Posterior vena cava (tissue), 2 donors: ENCODE data around the gene PDXDC1. TPM values are rescaled to one million over a fixed set of nuclear protein-coding genes. Genes with fewer than 3 reads are reported as not detected.
"Not testable (repeated sequence)": the region's sequence is repeated elsewhere in the genome, so short reads cannot be mapped to it uniquely, and the experiment has no call there.

ENCODE experiments used
- DNase-seq: peaks from one replicate; pipeline ENCODE4 v3.0.0-alpha.2; 2020; ENCODE audit warnings: low spot score
- intact Hi-C, 2 donors: fragments of 100-400 bp; cut with DNase I; formaldehyde crosslinking; loops; one replicate each; pipeline versions ENCODE4 v1.14.1 to v1.14.2; 2022 to 2023
- microRNA-seq, 2 donors: library from miRNA; unstranded; fragments of <30 nt; microRNA quantifications; one replicate each; pipeline ENCODE4 v1.2.0, GENCODE V29; 2020 to 2021; ENCODE audit warnings: borderline microRNAs expressed in 2 of 2
- total RNA-seq, 2 donors: library from RNA; stranded (reverse); fragmentation: NEBNext Ultra II Directional; extraction: Animal tissue kit (Norgen Biotek cat#: 25700); gene quantifications; one replicate each; pipeline ENCODE4 v1.2.1, GENCODE V29; 2021
- donor health status: DM: yes; HTN: yes; CAD: no.
- donor health status: DM: yes; HTN: yes; CAD: no.

Gene PDXDC1
- total RNA-seq, 2 donors from 2014 or later = 63.9 to 72.9 TPM

GRCh38 chr16:15168953-15169652 lies 194.3 kb downstream of the PDXDC1 start:
- intact Hi-C loops, DNase-seq: not testable (repeated sequence)

- intact Hi-C loops, DNase-seq: not testable (repeated sequence)
Measured at GRCh38 chr16:15179909-15180308, 205.1 kb downstream of the PDXDC1 start.

DNA sequence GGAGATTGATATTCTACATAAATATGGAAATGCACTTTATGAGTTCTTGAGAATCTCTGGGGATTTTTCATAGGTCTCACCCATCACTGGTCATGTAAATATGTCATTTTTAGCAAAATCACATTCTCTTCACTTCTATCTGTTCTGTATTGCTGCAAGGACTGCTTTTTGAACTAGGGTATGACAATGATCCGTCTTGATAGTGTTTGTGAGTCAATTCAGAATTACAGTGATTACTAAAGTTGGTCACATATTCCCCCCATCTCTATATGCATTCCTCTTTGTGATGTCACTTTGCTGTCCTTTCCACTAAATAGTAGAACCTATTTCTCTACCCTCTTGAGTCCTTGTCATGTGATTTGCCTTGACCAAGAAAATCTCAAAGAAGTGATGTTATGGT lies 206.1 kb downstream of the PDXDC1 start:
- DNase-seq, intact Hi-C loops: not testable (repeated sequence)

DNA sequence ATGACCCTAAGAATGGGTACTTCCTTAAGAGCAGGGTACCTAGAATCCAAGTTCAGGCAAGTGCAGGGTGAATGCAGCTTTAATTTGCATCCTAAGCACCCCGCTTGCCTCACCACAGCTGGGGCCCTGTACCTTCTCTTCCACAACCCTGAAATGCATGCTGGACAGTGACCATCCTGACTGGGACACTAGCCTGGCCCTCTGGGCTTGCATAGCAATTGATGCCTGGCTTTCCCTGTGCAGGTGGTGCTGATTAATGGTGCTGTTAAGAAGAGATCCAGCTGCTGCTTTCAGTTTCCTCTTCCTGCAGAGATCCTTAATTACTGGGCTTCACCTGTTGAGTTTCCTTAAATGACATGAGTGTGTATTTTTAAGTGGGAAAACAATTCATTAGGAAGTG lies 209.2 kb downstream of the PDXDC1 start:
- intact Hi-C loops, DNase-seq: not testable (repeated sequence)

Small RNA genes lying within 50 kb of the gene (microRNA-seq; reads per million reads assigned to microRNA genes)
- gene MIR1972-1 (0 reads per million in 2 donors), gene MIR3180-4 (0 reads per million in 2 donors), gene MIR6511A1 (0 reads per million in 2 donors), gene MIR6511B2 (0 reads per million in 2 donors), gene MIR6770-1 (0 reads per million in 2 donors)

Other genes starting within 250 kb of the PDXDC1 start
- gene NPIPA2, start 232.5 kb upstream of the PDXDC1 start, total RNA-seq = 1 to 10 TPM; 3.4 to 5.5 TPM
- gene NOMO1, start 141.3 kb upstream of the PDXDC1 start, total RNA-seq = 10 to 100 TPM; 72.6 to 78.3 TPM
- 100 to 1,000 TPM in 1 of 2 donors, 10 to 100 TPM in 1; 99.3 to 116 TPM for gene NPIPA1, start 37.6 kb upstream of the PDXDC1 start, total RNA-seq
- 10 to 100 TPM; 44.1 to 47.4 TPM for gene NTAN1, start 81.0 kb downstream of the PDXDC1 start, total RNA-seq
- gene RRN3, start 119.2 kb downstream of the PDXDC1 start, total RNA-seq = 10 to 100 TPM; 21.5 to 24.3 TPM